HUES6 (cell line): ENCODE data around the gene ADGRL3.

ENCODE experiments used
- H3K27ac ChIP-seq: 2 replicates; pipeline ENCODE4 v1.7.0; 2013; ENCODE audit warnings: low read depth, mild to moderate bottlenecking, low read length, inconsistent platforms
- H3K27me3 ChIP-seq: 2 replicates; pipeline ENCODE4 v1.6.1; 2013; ENCODE audit warnings: low read length; ENCODE audit not compliant: control insufficient read depth, insufficient read depth
- H3K36me3 ChIP-seq: 2 replicates; pipeline ENCODE4 v1.6.1; 2013; ENCODE audit warnings: low read length; ENCODE audit not compliant: control insufficient read depth, insufficient read depth
- H3K4me1 ChIP-seq: 2 replicates; pipeline ENCODE4 v1.6.1; 2013; ENCODE audit warnings: low read length; ENCODE audit not compliant: control insufficient read depth, insufficient read depth
- H3K4me3 ChIP-seq: 2 replicates; pipeline ENCODE4 v1.5.1; 2013; ENCODE audit warnings: low read depth, low read length
- H3K9ac ChIP-seq: one replicate; pipeline ENCODE4 v1.6.1; 2013; ENCODE audit warnings: mild to moderate bottlenecking, low read length
- H3K9me3 ChIP-seq: 2 replicates; pipeline ENCODE4 v1.6.1; 2013; ENCODE audit warnings: low read depth, low read length; ENCODE audit not compliant: control insufficient read depth, insufficient read depth

Gene ADGRL3

GRCh38 chr4:61783050-61783449 lies 582.9 kb downstream of the ADGRL3 start:
- no peaks in the 10 kb centered on the region for H3K27me3 ChIP-seq
- H3K9ac ChIP-seq = no peak overlapping the region
- H3K4me3 ChIP-seq = no peak overlapping the region
- no peak overlapping the region for H3K27ac ChIP-seq
- no peaks in the 10 kb centered on the region; the same call in 1 of the 2 replicates for H3K4me1 ChIP-seq
- H3K36me3 ChIP-seq = no peaks in the 10 kb centered on the region
- H3K9me3 ChIP-seq = no peaks in the 10 kb centered on the region

GRCh38 chr4:61785761-61786160 lies 585.6 kb downstream of the ADGRL3 start:
- Histone ChIP-seq H3K9ac (no peak overlapping the region), H3K36me3 (no peaks in the 10 kb centered on the region), H3K27me3 (no peaks in the 10 kb centered on the region), H3K27ac (no peak overlapping the region), H3K4me3 (no peak overlapping the region), H3K9me3 (0 out of 2 replicates have a peak, but pooled peaks cover 3% of the 10 kb centered on the region), H3K4me1 (no peaks in the 10 kb centered on the region)

- Histone ChIP-seq H3K9ac (no peak overlapping the region), H3K27me3 (no peaks in the 10 kb centered on the region), H3K36me3 (no peaks in the 10 kb centered on the region), H3K9me3 (peaks cover 5% of the 10 kb centered on the region; the same call in 1 of the 2 replicates), H3K4me1 (no peaks in the 10 kb centered on the region), H3K27ac (no peak overlapping the region), H3K4me3 (no peak overlapping the region)
Observed at GRCh38 chr4:61786211-61786610, 586.1 kb downstream of the ADGRL3 start.

GRCh38 chr4:61795998-61796397 lies 595.9 kb downstream of the ADGRL3 start:
- Histone ChIP-seq H3K36me3 (no peaks in the 10 kb centered on the region), H3K9ac (no peak overlapping the region), H3K9me3 (peaks cover 13% of the 10 kb centered on the region), H3K27me3 (no peaks in the 10 kb centered on the region), H3K4me1 (peaks cover 10% of the 10 kb centered on the region; the same call in 1 of the 2 replicates), H3K4me3 (no peak overlapping the region), H3K27ac (no peak overlapping the region)

- Histone ChIP-seq H3K4me1 (peaks cover 10% of the 10 kb centered on the region; the same call in 1 of the 2 replicates), H3K27ac (no peak overlapping the region), H3K9ac (no peak overlapping the region), H3K9me3 (no peaks in the 10 kb centered on the region), H3K4me3 (no peak overlapping the region), H3K36me3 (no peaks in the 10 kb centered on the region), H3K27me3 (no peaks in the 10 kb centered on the region)
Observed at GRCh38 chr4:61799794-61800193, 599.7 kb downstream of the ADGRL3 start.

GRCh38 chr4:61805227-61805626 lies 605.1 kb downstream of the ADGRL3 start:
- H3K4me1 ChIP-seq = no peaks in the 10 kb centered on the region; the same call in 1 of the 2 replicates
- H3K36me3 ChIP-seq = no peaks in the 10 kb centered on the region
- no peaks in the 10 kb centered on the region for H3K9me3 ChIP-seq
- H3K9ac ChIP-seq = no peak overlapping the region
- H3K27me3 ChIP-seq = no peaks in the 10 kb centered on the region
- H3K27ac ChIP-seq = no peak overlapping the region
- H3K4me3 ChIP-seq = no peak overlapping the region

- no peak overlapping the region for H3K4me3 ChIP-seq
- no peaks in the 10 kb centered on the region for H3K27me3 ChIP-seq
- no peak overlapping the region for H3K27ac ChIP-seq
- no peaks in the 10 kb centered on the region for H3K9me3 ChIP-seq
- no peaks in the 10 kb centered on the region; the same call in 1 of the 2 replicates for H3K4me1 ChIP-seq
- H3K36me3 ChIP-seq = no peaks in the 10 kb centered on the region
- H3K9ac ChIP-seq = no peak overlapping the region
Observed at GRCh38 chr4:61805979-61806378, 605.9 kb downstream of the ADGRL3 start.

GRCh38 chr4:61812171-61812570 lies 612.0 kb downstream of the ADGRL3 start:
- no peaks in the 10 kb centered on the region; the same call in 1 of the 2 replicates for H3K9me3 ChIP-seq
- H3K9ac ChIP-seq = no peak overlapping the region
- no peaks in the 10 kb centered on the region for H3K36me3 ChIP-seq

GRCh38 chr4:61817071-61817470 lies 616.9 kb downstream of the ADGRL3 start:
- no peaks in the 10 kb centered on the region; the same call in 1 of the 2 replicates for H3K9me3 ChIP-seq
- no peak overlapping the region for H3K27ac ChIP-seq

More at GRCh38 chr4:61812171-61812570, 612.0 kb downstream of the ADGRL3 start:
- no peaks in the 10 kb centered on the region for H3K27me3 ChIP-seq
- no peaks in the 10 kb centered on the region; the same call in 1 of the 2 replicates for H3K4me1 ChIP-seq
- H3K27ac ChIP-seq = no peak overlapping the region
- H3K4me3 ChIP-seq = no peak overlapping the region

GRCh38 chr4:61820136-61820535 lies 620.0 kb downstream of the ADGRL3 start:
- no peak overlapping the region for H3K4me3 ChIP-seq
- no peaks in the 10 kb centered on the region for H3K36me3 ChIP-seq
- H3K9me3 ChIP-seq = no peaks in the 10 kb centered on the region; the same call in 1 of the 2 replicates
- no peaks in the 10 kb centered on the region for H3K27me3 ChIP-seq
- no peak overlapping the region for H3K9ac ChIP-seq
- no peak overlapping the region for H3K27ac ChIP-seq
- no peaks in the 10 kb centered on the region for H3K4me1 ChIP-seq

More at GRCh38 chr4:61817071-61817470, 616.9 kb downstream of the ADGRL3 start:
- Histone ChIP-seq H3K36me3 (no peaks in the 10 kb centered on the region), H3K27me3 (no peaks in the 10 kb centered on the region), H3K9ac (no peak overlapping the region), H3K4me3 (no peak overlapping the region), H3K4me1 (no peaks in the 10 kb centered on the region)

- Histone ChIP-seq H3K4me1 (peaks cover 15% of the 10 kb centered on the region), H3K27me3 (no peaks in the 10 kb centered on the region), H3K4me3 (no peak overlapping the region), H3K36me3 (no peaks in the 10 kb centered on the region), H3K27ac (no peak overlapping the region), H3K9ac (no peak overlapping the region), H3K9me3 (no peaks in the 10 kb centered on the region)
Observed at GRCh38 chr4:61824454-61824853, 624.3 kb downstream of the ADGRL3 start.
